ENCODE results near the gene HSPB1.
"Not testable (repeated sequence)": the region's sequence is repeated elsewhere in the genome, so short reads cannot be mapped to it uniquely, and the experiment has no call there.

HSPB1 gene

GRCh38 chr7:76302347-76303201 lies at the start of gene HSPB1:
HSPB1 (plus strand) TSS chr7:76302673; CDS start chr7:76302713, 40 bp downstream.
- DNase-seq = peak; percentile 42

GRCh38 chr7:76254781-76255180 lies 47.7 kb upstream of the HSPB1 start:
- no peak for DNase-seq

DNA sequence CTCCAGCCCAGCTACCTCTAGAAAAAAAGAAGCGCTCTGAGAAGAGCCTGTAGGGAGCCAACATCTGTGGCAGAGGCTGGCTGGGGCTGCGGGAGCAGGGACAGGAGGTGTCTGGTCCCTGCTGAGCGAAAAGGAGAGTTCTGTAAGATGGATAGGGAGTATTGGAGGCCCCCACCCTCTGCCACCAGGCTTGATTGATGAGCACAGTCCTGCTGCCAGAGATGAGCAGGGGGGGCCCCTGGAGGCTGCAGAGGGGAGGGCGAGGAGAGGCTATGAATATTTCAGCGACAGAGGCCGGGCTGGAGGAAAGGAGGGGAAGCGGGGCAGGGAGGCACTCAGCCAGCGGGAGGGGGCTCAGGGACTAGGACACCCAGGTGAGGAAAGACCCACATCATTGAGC lies 44.5 kb upstream of the HSPB1 start:
- DNase-seq = no peak

- DNase-seq = no peak
Observed at GRCh38 chr7:76259124-76260093, 43.1 kb upstream of the HSPB1 start.

DNA sequence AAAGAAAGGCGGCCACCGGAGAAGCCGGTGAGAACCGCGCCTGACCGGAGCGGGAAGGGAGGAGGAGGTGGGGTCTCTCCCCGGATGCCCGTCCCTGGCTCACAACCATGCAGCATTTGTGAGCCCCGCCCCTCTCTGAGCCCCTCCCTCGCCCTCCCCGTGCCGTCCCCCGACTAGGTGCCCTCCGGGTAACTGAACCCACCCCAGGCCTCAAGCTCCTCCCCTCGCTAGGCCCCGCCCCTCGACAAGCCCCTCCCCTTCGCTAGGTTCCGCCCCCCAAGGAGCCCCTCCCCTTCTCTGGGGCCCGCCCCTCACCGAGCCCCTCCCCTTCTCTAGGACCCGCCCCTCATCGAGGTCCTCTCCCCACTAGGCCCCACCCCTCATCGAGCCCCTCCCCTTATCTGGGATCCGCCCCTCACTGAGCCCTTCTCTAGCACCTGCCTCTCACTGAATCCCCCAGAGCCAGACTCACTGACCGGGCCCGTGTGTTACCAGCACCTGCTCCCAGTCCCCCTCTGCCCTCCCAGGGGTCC lies 42.2 kb upstream of the HSPB1 start:
- DNase-seq = peak; percentile 66

- DNase-seq = no peak
Observed at GRCh38 chr7:76261329-76261728, 41.1 kb upstream of the HSPB1 start.

DNA sequence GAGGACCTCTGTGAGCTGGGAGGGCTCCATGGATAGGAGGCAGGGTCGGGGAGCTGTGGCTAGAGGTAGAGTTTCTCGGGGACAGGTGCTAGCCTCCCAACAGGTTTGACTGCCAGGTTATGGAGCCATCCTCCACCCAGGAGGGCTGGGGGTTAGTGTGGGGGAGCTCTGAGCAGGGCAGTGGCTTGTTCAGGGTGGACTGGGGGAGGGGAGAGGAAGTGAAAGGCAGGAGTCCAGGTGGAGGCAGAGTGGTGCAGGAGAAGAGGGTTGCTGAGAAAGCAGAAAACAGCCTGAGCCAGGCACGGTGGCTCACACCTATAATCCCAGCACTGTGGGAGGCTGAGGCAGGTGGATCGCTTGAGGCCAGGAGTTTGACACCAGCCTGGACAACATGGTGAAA lies 40.5 kb upstream of the HSPB1 start:
- no peak for DNase-seq

- peak; percentile 43 for DNase-seq
Observed at GRCh38 chr7:76262683-76263402, 39.6 kb upstream of the HSPB1 start.

DNA sequence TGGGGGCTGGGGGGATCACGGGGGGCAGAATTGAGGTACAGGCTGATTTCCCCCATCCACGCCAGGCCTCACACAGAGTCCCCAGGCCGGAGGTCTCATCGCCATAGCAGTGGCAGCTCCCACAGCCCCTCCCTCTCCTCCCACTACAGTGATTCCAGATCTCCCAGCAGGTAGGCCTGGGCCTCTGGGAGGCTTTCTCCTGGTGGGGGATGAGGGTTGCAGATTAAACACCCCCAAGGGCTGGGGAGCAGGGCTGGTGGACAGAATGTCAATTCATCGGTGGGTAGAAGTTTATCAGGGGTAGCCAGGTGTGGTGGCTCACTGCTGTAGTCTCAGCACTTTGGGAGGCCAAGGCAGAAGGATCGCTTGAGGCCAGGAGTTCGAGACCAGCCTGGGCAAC lies 37.2 kb upstream of the HSPB1 start:
- DNase-seq = no peak

- DNase-seq = no peak
Observed at GRCh38 chr7:76267107-76267893, 35.2 kb upstream of the HSPB1 start.

DNA sequence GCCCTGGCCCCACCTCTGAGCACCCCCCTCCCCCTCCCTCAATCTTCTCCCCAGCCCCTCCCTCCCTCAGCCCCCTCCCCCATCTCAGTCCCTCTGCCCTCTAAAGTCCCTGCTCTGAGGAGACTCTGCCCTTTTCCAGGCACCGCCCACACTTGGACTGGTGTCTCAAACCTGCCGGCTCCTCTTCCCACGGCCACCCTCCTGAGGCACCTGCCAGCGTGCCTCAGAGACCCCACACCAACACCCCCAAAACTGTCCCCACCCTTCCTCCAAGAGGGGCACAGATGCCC lies 34.6 kb upstream of the HSPB1 start:
- no peak for DNase-seq

DNA sequence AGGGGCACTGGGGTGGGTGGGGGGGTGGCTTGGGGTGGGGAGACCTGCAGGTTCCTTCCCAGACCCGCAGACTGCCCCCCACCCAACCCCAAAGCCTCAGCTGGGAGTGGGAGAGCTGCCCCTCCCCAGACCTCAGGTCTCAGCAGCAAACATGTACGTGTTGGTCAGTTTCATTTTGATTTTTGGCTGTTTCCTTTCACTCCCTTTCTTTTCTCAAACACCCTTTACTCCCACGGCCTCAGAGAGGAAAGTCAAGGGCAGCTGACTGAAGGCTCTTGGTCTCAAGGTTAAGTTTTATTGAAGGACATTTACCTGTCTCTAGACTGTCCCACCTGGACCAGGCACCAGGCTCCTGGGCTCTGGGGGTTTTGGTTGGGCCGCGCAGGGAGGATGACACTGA lies 34.1 kb upstream of the HSPB1 start:
- DNase-seq = no peak

- no peak for DNase-seq
Observed at GRCh38 chr7:76269895-76270294, 32.6 kb upstream of the HSPB1 start.

GRCh38 chr7:76271384-76271783 lies 31.1 kb upstream of the HSPB1 start:
- DNase-seq = not testable (repeated sequence)

DNA sequence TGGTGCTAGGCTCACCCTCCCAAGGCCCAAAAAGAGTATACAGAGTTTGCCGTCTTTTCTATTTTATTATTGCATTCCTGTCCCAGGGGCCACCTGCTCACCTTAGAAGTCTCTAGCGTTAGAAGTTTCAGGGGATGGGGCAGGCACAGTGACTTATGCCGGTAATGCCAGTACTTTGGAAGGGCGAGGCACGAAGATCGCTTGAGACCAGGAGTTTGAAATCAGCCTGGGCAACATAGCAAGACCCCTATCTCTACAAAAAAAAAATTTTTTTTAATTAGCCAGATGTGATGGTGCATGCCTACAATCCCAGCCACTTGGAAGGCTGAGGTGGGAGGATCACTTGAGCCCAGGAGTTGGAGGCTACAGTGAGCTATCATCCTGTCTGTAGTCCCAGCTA lies 30.3 kb upstream of the HSPB1 start:
- no peak for DNase-seq

DNA sequence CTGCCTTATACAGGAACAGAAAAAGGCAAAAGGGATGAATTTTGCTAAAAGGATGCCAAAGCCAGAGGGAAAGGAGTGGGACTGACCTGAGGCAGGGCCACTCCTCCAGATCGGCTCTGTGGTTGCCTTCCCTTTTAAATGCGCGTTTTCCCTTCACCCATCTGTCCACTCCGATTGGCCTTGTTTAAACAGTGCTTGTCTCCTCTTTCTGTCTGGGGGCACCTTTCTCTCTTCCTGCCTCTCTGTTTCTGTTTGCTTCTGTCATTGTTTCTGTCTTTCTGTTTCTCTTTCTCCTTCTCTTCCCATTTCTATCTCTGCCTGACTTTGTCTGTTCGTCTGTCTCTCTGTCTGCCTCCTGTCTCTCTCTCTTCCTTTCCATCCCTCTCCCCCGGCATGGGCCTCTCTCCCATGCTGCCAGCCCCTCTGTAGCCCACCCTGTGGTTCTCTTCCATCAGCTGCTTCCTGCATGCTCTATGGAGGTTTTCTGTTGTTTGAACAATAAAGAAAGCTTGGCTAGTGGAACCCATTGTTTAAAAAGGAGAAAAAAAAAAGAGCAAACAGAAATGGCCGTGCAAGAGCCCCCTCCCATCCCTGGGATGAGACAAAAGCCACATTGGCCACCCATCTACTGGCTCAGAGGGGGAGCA lies 29.5 kb upstream of the HSPB1 start:
- DNase-seq = no peak

GRCh38 chr7:76273503-76273902 lies 29.0 kb upstream of the HSPB1 start:
- DNase-seq = no peak

- DNase-seq = no peak
Observed at GRCh38 chr7:76278540-76278939, 23.9 kb upstream of the HSPB1 start.

- no peak for DNase-seq
Observed at GRCh38 chr7:76280408-76280807, 22.1 kb upstream of the HSPB1 start.

GRCh38 chr7:76281006-76281705 lies 21.3 kb upstream of the HSPB1 start:
- DNase-seq = no peak

Data from NCI-H526 treated with DMSO at 0.1 percent for 48 hours (cell line).